ENCODE results near the gene MYL4. TPM values are rescaled to one million over a fixed set of nuclear protein-coding genes. Genes with fewer than 3 reads are reported as not detected.

Gene MYL4
- total and polyA plus RNA-seq, 10 of the 15 experiments (the other 5 are each of a cell fraction or from before 2014, with no cell fraction given): 0.23 to 1.6 (median 0.58) TPM; not detected in 3

GRCh38 chr17:47205419-47205963 lies 3.7 kb upstream of the MYL4 start (continued):
- TF ChIP-seq ATF3 (IDR thresholded peaks at IDR 0.05; ENCODE audit: borderline replicate concordance, extremely low read depth, low read depth, low read length) (no peak), HDAC6 (IDR thresholded peaks at IDR 0.05; ENCODE audit: unreplicated experiment) (no peak), E4F1 (IDR thresholded peaks at IDR 0.05; ENCODE audit: borderline replicate concordance, partially characterized antibody) (no peak)

- ChIA-PET POLR2A (interaction anchor here (0.6 to 4.4 kb wide), 7 partner anchors 9 to 117 kb away, joined by 3 to 46 read pairs (median 6); partner anchors contain the start of genes CDC27 and EFCAB13), CTCF (interaction anchor here (0.7 to 5.9 kb wide), 10 partner anchors 10 to 108 kb away, joined by 3 to 40 read pairs (median 6); partner anchors contain the start of gene CDC27), RAD21 (ENCODE audit: unreplicated experiment) (interaction anchor here (0.6 to 4.2 kb wide), 12 partner anchors 10 to 116 kb away, joined by 3 to 20 read pairs (median 3); no protein-coding TSS in a partner anchor), SMC1A (ENCODE audit: uncharacterized antibody, unreplicated experiment) (interaction anchor here (0.6 to 9.3 kb wide), 18 partner anchors 9 to 441 kb away, joined by 3 to 79 read pairs (median 9); partner anchors contain the start of gene CDC27)
- no TSS peak for BruUV-seq (replicated peaks)
- Histone ChIP-seq H3K27ac (ENCODE audit: control insufficient read depth, insufficient read depth) (peak overlapping the region; percentile 67), H3K36me3 (ENCODE audit: control insufficient read depth in 2 of 2, insufficient read depth in 2 of 2, low read length in 1 of 2) (no peaks in the 10 kb centered on the region), H3K4me1 (ENCODE audit: control insufficient read depth, insufficient read depth, low read length) (peaks cover 60% of the 10 kb centered on the region), H3K9ac (ENCODE audit: control insufficient read depth, insufficient read depth, low read length) (no peak overlapping the region), H3K27me3 (replicated peaks in 1 of 2; ENCODE audit: control insufficient read depth in 2 of 2, insufficient read depth in 2 of 2, low read length in 1 of 2) (no peaks in the 10 kb centered on the region), H3K79me2 (ENCODE audit: control insufficient read depth, insufficient read depth, low read length) (no peaks in the 10 kb centered on the region), H2AFZ (ENCODE audit: control insufficient read depth, low read depth, low read length) (peak overlapping the region; percentile 82), H3K9me3 (replicated peaks; ENCODE audit: control insufficient read depth, insufficient read depth, low read length) (no peaks in the 10 kb centered on the region), H3K4me3 (no peak overlapping the region), H3K4me2 (ENCODE audit: control insufficient read depth, insufficient read depth) (0 out of 2 replicates have a peak overlapping the region, but pooled peaks have one; percentile 4), H4K20me1 (ENCODE audit: control insufficient read depth, insufficient read depth) (no peaks in the 10 kb centered on the region)
- FAIRE-seq (no peak), ATAC-seq (no peak), DNase-seq (ENCODE audit: low read depth, low spot score) (no peak)
- in situ Hi-C loops (cut with MboI): no loop called here
- intact Hi-C loops (cut with micrococcal nuclease; ENCODE audit: unreplicated experiment): no loop called here
- 31% methylated on average over 8 of the region's 8 CpGs for WGBS (ENCODE audit: insufficient coverage, insufficient replicate concordance, low lambda C conversion rate, missing lambda C conversion rate)
- TF ChIP-seq KLF5 (IDR thresholded peaks at IDR 0.05; ENCODE audit: partially characterized antibody): no peak
- 0 out of 2 replicates have a peak, but pooled peaks have one; percentile 23 for TF ChIP-seq MTA2 (IDR thresholded peaks at IDR 0.05; ENCODE audit: low read depth)
- TF ChIP-seq EED (IDR thresholded peaks at IDR 0.05; ENCODE audit: low read depth): 0 out of 2 replicates have a peak, but pooled peaks have one; percentile 5
- TF ChIP-seq ZNF384 (IDR thresholded peaks at IDR 0.05; ENCODE audit: borderline replicate concordance, low read depth, low read length): peak; percentile 38; the same call in 1 of the 2 replicates
- TF ChIP-seq NKRF (conservative IDR thresholded peaks at IDR 0.05): no peak
- TF ChIP-seq SPI1 (IDR thresholded peaks at IDR 0.05; ENCODE audit: borderline replicate concordance, insufficient read depth, low read depth, low read length): peak; percentile 43; the same call in 1 of the 2 replicates
- peak; percentile 39 for TF ChIP-seq MEF2B (IDR thresholded peaks at IDR 0.05; ENCODE audit: partially characterized antibody, poor library complexity, severe bottlenecking)
Observed at GRCh38 chr17:47207143-47208067, 1.7 kb upstream of the MYL4 start.

Data from GM12878 (cell line).